ENCODE measurements around the gene SMIM32. TPM values are rescaled to one million over a fixed set of nuclear protein-coding genes. Genes with fewer than 3 reads are reported as not detected.

The SMIM32 gene
- total and polyA plus RNA-seq, 7 donors: 0.06 to 0.82 (median 0.23) TPM; not detected in 3

GRCh38 chr5:136191304-136192014, 1.5 kb downstream of the SMIM32 start:
- Histone ChIP-seq H3K27ac (no peak overlapping the region), H3K9me3 (no peaks in the 10 kb centered on the region), H3K4me3 (peak overlapping the region; percentile 61), H3K27me3 (ENCODE audit: insufficient read depth in 3 of 3, low read length in 2 of 3) (peaks cover 0 to 23% (median 0%) of the 10 kb centered on the region in 3 donors), H3K4me1 (peaks cover 9% of the 10 kb centered on the region), H3K36me3 (ENCODE audit: insufficient read depth in 1 of 2, low read depth in 1 of 2) (peaks cover 3 to 21% of the 10 kb centered on the region in 2 donors)
- ATAC-seq: peak in 2 of 4 donors; percentile 28 to 30
- intact Hi-C loops (cut with DNase I): no loop called here
- TF ChIP-seq CTCF (IDR thresholded peaks at IDR 0.05): no peak
- DNase-seq: no peak
- WGBS, 3 donors: 14 to 17% (median 16%) methylated on average over 44 of the region's 44 CpGs

GRCh38 chr5:136190904-136191303, 2.1 kb downstream of the SMIM32 start:
- no peak overlapping the region for H3K27ac ChIP-seq
- H3K4me1 ChIP-seq: peaks cover 9% of the 10 kb centered on the region
- WGBS, 3 donors: 9 to 21% (median 21%) methylated on average over 1 of the region's 1 CpG
- peaks cover 0 to 23% (median 0%) of the 10 kb centered on the region in 3 donors for H3K27me3 ChIP-seq (ENCODE audit: insufficient read depth in 3 of 3, low read length in 2 of 3)
- H3K4me3 ChIP-seq: no peak overlapping the region
- no peak for ATAC-seq
- H3K9me3 ChIP-seq: no peaks in the 10 kb centered on the region
- peaks cover 3 to 25% of the 10 kb centered on the region in 2 donors for H3K36me3 ChIP-seq (ENCODE audit: insufficient read depth in 1 of 2, low read depth in 1 of 2)
- intact Hi-C loops (cut with DNase I): no loop called here
- DNase-seq: no peak
- no peak for TF ChIP-seq CTCF (IDR thresholded peaks at IDR 0.05)

- TF ChIP-seq CTCF (IDR thresholded peaks at IDR 0.05): no peak
- no peak overlapping the region for H3K27ac ChIP-seq
These were observed 2.8 kb downstream of the SMIM32 start for GRCh38 chr5:136190091-136190720.

GRCh38 chr5:136188859-136189258, 4.1 kb downstream of the SMIM32 start:
- intact Hi-C loops (cut with DNase I): no loop called here
- no peak for ATAC-seq

More at GRCh38 chr5:136190091-136190720, 2.8 kb downstream of the SMIM32 start:
- 25 to 36% (median 32%) methylated on average over 5 of the region's 5 CpGs for WGBS, 3 donors
- Histone ChIP-seq H3K9me3 (no peaks in the 10 kb centered on the region), H3K4me3 (no peak overlapping the region), H3K27me3 (ENCODE audit: insufficient read depth in 3 of 3, low read length in 2 of 3) (peaks cover 0 to 23% (median 0%) of the 10 kb centered on the region in 3 donors), H3K36me3 (ENCODE audit: insufficient read depth in 1 of 2, low read depth in 1 of 2) (peaks cover 3 to 25% of the 10 kb centered on the region in 2 donors), H3K4me1 (peaks cover 9% of the 10 kb centered on the region)
- no peak for DNase-seq
- ATAC-seq: no peak
- intact Hi-C loops (cut with DNase I): no loop called here

More at GRCh38 chr5:136188859-136189258, 4.1 kb downstream of the SMIM32 start:
- 84 to 90% (median 90%) methylated on average over 7 of the region's 7 CpGs for WGBS, 3 donors
- no peak for TF ChIP-seq CTCF (IDR thresholded peaks at IDR 0.05)
- Histone ChIP-seq H3K27me3 (ENCODE audit: insufficient read depth in 3 of 3, low read length in 2 of 3) (peaks cover 0 to 20% (median 0%) of the 10 kb centered on the region in 3 donors), H3K9me3 (no peaks in the 10 kb centered on the region), H3K4me1 (peaks cover 9% of the 10 kb centered on the region), H3K4me3 (no peak overlapping the region), H3K27ac (no peak overlapping the region), H3K36me3 (ENCODE audit: insufficient read depth in 1 of 2, low read depth in 1 of 2) (peaks cover 3 to 25% of the 10 kb centered on the region in 2 donors)
- no peak for DNase-seq

Measured in psoas muscle (tissue), 8 donors.